B cell (primary cell): ENCODE data around the gene PCSK4.

Experiments used
- EZH2 ChIP-seq: IDR thresholded peaks from 2 replicates; pipeline ENCODE4 v1.6.1; 2012; ENCODE audit warnings: borderline replicate concordance, low read depth, mild to moderate bottlenecking, moderate library complexity, low read length; ENCODE audit not compliant: insufficient read depth, poor library complexity, severe bottlenecking
- TF ChIP-seq, protein P1 (sequence below): fragments of 200-600 bp; IDR thresholded peaks from one replicate; pipeline ENCODE4 v1.8.0; 2022; ENCODE audit warnings: antibody characterized with exemption, mild to moderate bottlenecking

DNA sequence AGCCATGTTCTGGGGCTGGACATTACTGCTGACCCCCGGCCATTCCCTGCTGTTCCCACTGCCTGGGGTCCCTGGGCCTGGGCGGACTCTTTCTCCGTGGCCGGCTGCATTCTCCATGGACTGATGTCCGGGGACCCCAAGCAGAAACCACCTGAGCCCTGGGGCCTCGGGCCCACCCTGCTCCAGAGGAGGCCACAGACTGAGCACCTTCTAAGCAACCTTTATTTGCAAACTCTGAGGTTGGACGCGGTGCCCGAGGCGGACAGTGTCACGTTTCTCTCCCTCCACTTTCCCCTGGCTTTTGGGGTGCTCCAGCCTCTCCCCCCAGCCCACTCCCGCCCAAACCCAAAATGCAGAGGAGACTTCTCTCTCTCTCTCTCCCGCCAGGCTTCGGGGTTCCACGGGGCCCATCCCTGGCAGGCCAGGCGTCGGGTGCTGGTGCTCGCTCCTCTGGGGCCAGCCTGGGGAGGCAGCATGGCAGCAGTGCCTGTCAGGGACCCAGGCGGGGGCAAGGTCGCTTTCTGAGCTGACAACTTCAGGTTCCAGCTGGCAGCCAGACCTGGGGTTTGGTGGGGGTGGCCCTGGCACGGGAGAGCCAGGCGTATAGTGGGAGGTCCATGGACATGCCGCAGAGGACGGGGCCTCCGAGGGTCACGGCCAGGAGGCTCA is 8.8 kb downstream of the PCSK4 start:
- TF ChIP-seq, protein P1, sequence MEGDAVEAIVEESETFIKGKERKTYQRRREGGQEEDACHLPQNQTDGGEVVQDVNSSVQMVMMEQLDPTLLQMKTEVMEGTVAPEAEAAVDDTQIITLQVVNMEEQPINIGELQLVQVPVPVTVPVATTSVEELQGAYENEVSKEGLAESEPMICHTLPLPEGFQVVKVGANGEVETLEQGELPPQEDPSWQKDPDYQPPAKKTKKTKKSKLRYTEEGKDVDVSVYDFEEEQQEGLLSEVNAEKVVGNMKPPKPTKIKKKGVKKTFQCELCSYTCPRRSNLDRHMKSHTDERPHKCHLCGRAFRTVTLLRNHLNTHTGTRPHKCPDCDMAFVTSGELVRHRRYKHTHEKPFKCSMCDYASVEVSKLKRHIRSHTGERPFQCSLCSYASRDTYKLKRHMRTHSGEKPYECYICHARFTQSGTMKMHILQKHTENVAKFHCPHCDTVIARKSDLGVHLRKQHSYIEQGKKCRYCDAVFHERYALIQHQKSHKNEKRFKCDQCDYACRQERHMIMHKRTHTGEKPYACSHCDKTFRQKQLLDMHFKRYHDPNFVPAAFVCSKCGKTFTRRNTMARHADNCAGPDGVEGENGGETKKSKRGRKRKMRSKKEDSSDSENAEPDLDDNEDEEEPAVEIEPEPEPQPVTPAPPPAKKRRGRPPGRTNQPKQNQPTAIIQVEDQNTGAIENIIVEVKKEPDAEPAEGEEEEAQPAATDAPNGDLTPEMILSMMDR: no peak
- TF ChIP-seq EZH2: no peak
